Loucy (cell line): Measurements from ENCODE around the gene EPB41L2.

Source experiments
- H2AFZ ChIP-seq: fragments of 200-600 bp; sonication (generic); 2 replicates; pipeline ENCODE4 v1.6.0; 2016; ENCODE audit warnings: antibody characterized with exemption, mild to moderate bottlenecking, low read length, moderate library complexity
- H3F3A ChIP-seq: fragments of 200-600 bp; 2 replicates; pipeline ENCODE4 v1.6.0; 2016; ENCODE audit warnings: antibody characterized with exemption, low read depth, mild to moderate bottlenecking
- H3K27me3 ChIP-seq: fragments of 200-600 bp; sonication (generic); 2 replicates; pipeline ENCODE4 v1.6.1; 2014; ENCODE audit warnings: low read length, mild to moderate bottlenecking; ENCODE audit not compliant: insufficient read depth, poor library complexity, severe bottlenecking
- H3K36me3 ChIP-seq: fragments of 200-600 bp; sonication (generic); 2 replicates; pipeline ENCODE4 v1.6.1; 2016; ENCODE audit warnings: low read length; ENCODE audit not compliant: insufficient read depth
- H3K4me1 ChIP-seq: fragments of 200-600 bp; sonication (generic); 2 replicates; pipeline ENCODE4 v1.5.1; 2014; ENCODE audit warnings: low read length, mild to moderate bottlenecking; ENCODE audit not compliant: insufficient read depth, poor library complexity, severe bottlenecking
- H3K4me2 ChIP-seq: fragments of 200-600 bp; sonication (generic); 2 replicates; pipeline ENCODE4 v1.6.0; 2014; ENCODE audit warnings: antibody characterized with exemption, low read length, low read depth, mild to moderate bottlenecking; ENCODE audit not compliant: poor library complexity, severe bottlenecking
- H3K4me3 ChIP-seq: fragments of 200-600 bp; sonication (generic); 2 replicates; pipeline ENCODE4 v1.5.1; 2014; ENCODE audit warnings: low read length, mild to moderate bottlenecking, mixed read lengths; ENCODE audit not compliant: poor library complexity, severe bottlenecking
- H3K79me2 ChIP-seq: fragments of 200-600 bp; sonication (generic); 2 replicates; pipeline ENCODE4 v1.6.1; 2014; ENCODE audit warnings: low read length; ENCODE audit not compliant: insufficient read depth
- H3K9ac ChIP-seq: fragments of 200-600 bp; sonication (generic); 2 replicates; pipeline ENCODE4 v1.6.0; 2014; ENCODE audit warnings: mild to moderate bottlenecking, low read depth, low read length, moderate library complexity; ENCODE audit not compliant: poor library complexity, severe bottlenecking
- H3K9me2 ChIP-seq: fragments of 200-600 bp; sonication (generic); replicated peaks from 2 replicates; pipeline ENCODE4 v1.6.1; 2016; ENCODE audit warnings: low read depth, low read length, mixed read lengths
- H3K9me3 ChIP-seq: fragments of 200-600 bp; sonication (generic); 2 replicates; pipeline ENCODE4 v1.6.1; 2014; ENCODE audit warnings: mild to moderate bottlenecking, antibody characterized with exemption, low read length, low read depth; ENCODE audit not compliant: insufficient read depth
- H4K20me1 ChIP-seq: fragments of 200-600 bp; sonication (generic); 2 replicates; pipeline ENCODE4 v1.6.0; 2014; ENCODE audit warnings: antibody characterized with exemption, low read length, mild to moderate bottlenecking; ENCODE audit not compliant: insufficient read depth, poor library complexity, severe bottlenecking
- EZH2phosphoT487 ChIP-seq: fragments of 200-600 bp; IDR thresholded peaks from 2 replicates; pipeline ENCODE4 v1.6.1; 2018; ENCODE audit warnings: antibody characterized with exemption, mild to moderate bottlenecking, moderate library complexity, borderline replicate concordance
- TF ChIP-seq, protein P1 (sequence below): fragments of 200-600 bp; sonication (generic); conservative IDR thresholded peaks from 2 replicates; pipeline ENCODE4 v1.5.1; 2014; ENCODE audit warnings: mild to moderate bottlenecking, antibody characterized with exemption, low read length

The EPB41L2 gene

GRCh38 chr6:130928158-130928912 is 134.7 kb downstream of the EPB41L2 start:
- Histone ChIP-seq H3K27me3 (no peaks in the 10 kb centered on the region), H3K4me3 (no peak overlapping the region), H3K36me3 (peaks cover 20% of the 10 kb centered on the region), H3K4me1 (no peaks in the 10 kb centered on the region), H3K4me2 (no peak overlapping the region), H2AFZ (no peak overlapping the region), H3K9ac (no peak overlapping the region), H4K20me1 (no peaks in the 10 kb centered on the region), H3K79me2 (peaks cover 20% of the 10 kb centered on the region), H3F3A (no peaks in the 10 kb centered on the region), H3K9me2 (no peaks in the 10 kb centered on the region), H3K9me3 (no peaks in the 10 kb centered on the region)
- TF ChIP-seq, protein P1, sequence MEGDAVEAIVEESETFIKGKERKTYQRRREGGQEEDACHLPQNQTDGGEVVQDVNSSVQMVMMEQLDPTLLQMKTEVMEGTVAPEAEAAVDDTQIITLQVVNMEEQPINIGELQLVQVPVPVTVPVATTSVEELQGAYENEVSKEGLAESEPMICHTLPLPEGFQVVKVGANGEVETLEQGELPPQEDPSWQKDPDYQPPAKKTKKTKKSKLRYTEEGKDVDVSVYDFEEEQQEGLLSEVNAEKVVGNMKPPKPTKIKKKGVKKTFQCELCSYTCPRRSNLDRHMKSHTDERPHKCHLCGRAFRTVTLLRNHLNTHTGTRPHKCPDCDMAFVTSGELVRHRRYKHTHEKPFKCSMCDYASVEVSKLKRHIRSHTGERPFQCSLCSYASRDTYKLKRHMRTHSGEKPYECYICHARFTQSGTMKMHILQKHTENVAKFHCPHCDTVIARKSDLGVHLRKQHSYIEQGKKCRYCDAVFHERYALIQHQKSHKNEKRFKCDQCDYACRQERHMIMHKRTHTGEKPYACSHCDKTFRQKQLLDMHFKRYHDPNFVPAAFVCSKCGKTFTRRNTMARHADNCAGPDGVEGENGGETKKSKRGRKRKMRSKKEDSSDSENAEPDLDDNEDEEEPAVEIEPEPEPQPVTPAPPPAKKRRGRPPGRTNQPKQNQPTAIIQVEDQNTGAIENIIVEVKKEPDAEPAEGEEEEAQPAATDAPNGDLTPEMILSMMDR = no peak
- no peak for TF ChIP-seq EZH2phosphoT487

DNA sequence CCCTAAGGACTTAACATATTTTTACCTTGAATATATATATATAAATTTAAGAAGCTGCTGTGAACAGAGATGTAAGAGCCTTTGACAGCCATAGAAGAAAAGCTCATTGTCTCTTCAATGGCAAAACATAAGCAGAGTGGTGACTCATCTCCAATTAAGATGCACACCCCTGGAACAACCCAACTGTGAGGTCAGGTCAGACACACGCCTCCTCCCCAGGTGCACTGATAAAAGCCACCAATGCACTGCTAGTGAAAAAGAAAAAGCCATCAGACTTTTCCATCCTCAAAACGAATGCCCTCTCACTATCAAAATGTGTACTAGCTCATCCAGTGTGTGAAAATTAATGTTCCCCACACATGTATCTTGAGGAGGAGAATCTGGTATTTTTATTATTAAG is 135.7 kb downstream of the EPB41L2 start:
- peaks cover 20% of the 10 kb centered on the region for H3K79me2 ChIP-seq
- H2AFZ ChIP-seq = no peak overlapping the region
- H3F3A ChIP-seq = no peaks in the 10 kb centered on the region
- H3K9me2 ChIP-seq = no peaks in the 10 kb centered on the region
- TF ChIP-seq, protein P1 = no peak
- TF ChIP-seq EZH2phosphoT487 = no peak
- H3K9me3 ChIP-seq = no peaks in the 10 kb centered on the region
- H3K4me3 ChIP-seq = no peak overlapping the region
- H3K36me3 ChIP-seq = peaks cover 20% of the 10 kb centered on the region
- no peaks in the 10 kb centered on the region for H3K27me3 ChIP-seq
- H3K4me2 ChIP-seq = no peak overlapping the region
- no peak overlapping the region for H3K9ac ChIP-seq
- no peaks in the 10 kb centered on the region for H4K20me1 ChIP-seq
- no peaks in the 10 kb centered on the region for H3K4me1 ChIP-seq

DNA sequence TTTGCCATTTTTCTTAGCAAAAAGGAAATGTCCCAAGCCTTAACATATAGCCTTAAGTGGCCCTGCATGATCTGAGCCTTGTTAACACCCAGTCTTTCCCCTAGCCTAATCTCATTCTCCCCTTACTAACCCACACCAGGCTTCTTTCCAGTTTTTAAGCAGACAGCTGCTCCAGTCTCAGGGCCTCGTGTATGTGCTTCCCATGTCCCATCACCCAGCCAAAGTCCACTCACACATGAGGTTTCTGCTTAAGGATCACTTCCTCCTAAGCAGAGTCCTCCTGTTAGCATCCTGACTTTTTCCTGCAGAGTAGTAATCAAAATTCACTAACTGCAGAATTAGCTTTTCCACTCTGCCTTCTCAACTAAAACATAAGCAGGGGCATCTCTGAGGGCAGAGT is 139.7 kb downstream of the EPB41L2 start:
- Histone ChIP-seq H3K36me3 (peaks cover 17% of the 10 kb centered on the region; the same call in 1 of the 2 replicates), H3K9me3 (no peaks in the 10 kb centered on the region), H3K79me2 (peaks cover 3% of the 10 kb centered on the region; the same call in 1 of the 2 replicates), H4K20me1 (no peaks in the 10 kb centered on the region), H3K27me3 (no peaks in the 10 kb centered on the region), H3K9ac (no peak overlapping the region), H3F3A (no peaks in the 10 kb centered on the region), H3K9me2 (no peaks in the 10 kb centered on the region), H3K4me1 (peaks cover 9% of the 10 kb centered on the region), H2AFZ (no peak overlapping the region), H3K4me2 (no peak overlapping the region), H3K4me3 (no peak overlapping the region)
- TF ChIP-seq, protein P1 = no peak
- no peak for TF ChIP-seq EZH2phosphoT487
